PC-3 (cell line): ENCODE measurements around the gene KCNK2. TPM values are rescaled to one million over a fixed set of nuclear protein-coding genes. Genes with fewer than 3 reads are reported as not detected.

ENCODE experiments used
- ATAC-seq: fragments of 200-7000 bp; cut with Tn5 transposase; 2 replicates; pipeline ENCODE4 v1.9.1; 2020; ENCODE audit warnings: mild to moderate bottlenecking, moderate library complexity
- BruUV-seq: library from RNA; stranded (reverse); fragments of 400-500 nt; replicated peaks from 2 replicates; lab custom pipeline; 2021; lab: Mats Ljungman, UMichigan
- CTCF ChIA-PET: fragments of 300-600 bp; sonication (Branson Sonifier 250); formaldehyde crosslinking; loops from one replicate; lab custom pipeline; 2022; ENCODE audit warnings: antibody characterized with exemption; lab: Charles Lee
- POLR2A ChIA-PET: fragments of 300-600 bp; sonication (Branson Sonifier 250); formaldehyde crosslinking; loops from one replicate; lab custom pipeline; 2022; ENCODE audit warnings: antibody characterized with exemption; ENCODE audit not compliant: unreplicated experiment; lab: Charles Lee
- DNase-seq: peaks from one replicate; pipeline ENCODE4 v3.0.0-alpha.2; 2015
- H2AFZ ChIP-seq: fragments of 300-600 bp; sonication (generic); 2 replicates; pipeline ENCODE4 v1.6.0; 2016; ENCODE audit warnings: antibody characterized with exemption, low read length
- H3F3A ChIP-seq: fragments of 300-600 bp; sonication (generic); one replicate; pipeline ENCODE4 v1.6.0; 2017; ENCODE audit warnings: antibody characterized with exemption, low read length, control low read depth, mild to moderate bottlenecking; ENCODE audit not compliant: unreplicated experiment
- H3K27ac ChIP-seq: fragments of 300-600 bp; sonication (generic); 2 replicates; pipeline ENCODE4 v1.5.1; 2016; ENCODE audit warnings: mild to moderate bottlenecking, low read length
- H3K27me3 ChIP-seq: fragments of 300-600 bp; sonication (generic); 2 replicates; pipeline ENCODE4 v1.6.1; 2016; ENCODE audit warnings: low read length, mixed read lengths
- H3K36me3 ChIP-seq: fragments of 300-600 bp; sonication (generic); 2 replicates; pipeline ENCODE4 v1.6.1; 2016; ENCODE audit warnings: low read depth, mixed run types, low read length, mixed read lengths
- H3K4me1 ChIP-seq: fragments of 300-600 bp; sonication (generic); 2 replicates; pipeline ENCODE4 v1.5.1; 2016; ENCODE audit warnings: low read length; ENCODE audit not compliant: insufficient read depth
- H3K4me2 ChIP-seq: fragments of 300-600 bp; sonication (generic); 2 replicates; pipeline ENCODE4 v1.6.0; 2016; ENCODE audit warnings: low read length
- H3K4me3 ChIP-seq: fragments of 300-600 bp; sonication (generic); 2 replicates; pipeline ENCODE4 v1.5.1; 2016; ENCODE audit warnings: mild to moderate bottlenecking, low read length, mixed read lengths
- H3K79me2 ChIP-seq: fragments of 300-600 bp; sonication (generic); 2 replicates; pipeline ENCODE4 v1.6.1; 2017; ENCODE audit warnings: low read length, mixed read lengths
- H3K9ac ChIP-seq: fragments of 300-600 bp; sonication (generic); 2 replicates; pipeline ENCODE4 v1.6.0; 2016; ENCODE audit warnings: mild to moderate bottlenecking, low read length
- H3K9me2 ChIP-seq: fragments of 300-600 bp; sonication (generic); replicated peaks from 2 replicates; pipeline ENCODE4 v1.6.1; 2016; ENCODE audit warnings: mixed run types, low read length, mixed read lengths
- H3K9me3 ChIP-seq: fragments of 300-600 bp; sonication (generic); 2 replicates; pipeline ENCODE4 v1.6.1; 2016; ENCODE audit warnings: low read length, mixed read lengths
- H4K20me1 ChIP-seq: fragments of 300-600 bp; sonication (generic); 2 replicates; pipeline ENCODE4 v1.6.1; 2016; ENCODE audit warnings: low read length, mixed read lengths
- CTCF ChIP-seq: fragments of 300-600 bp; sonication (generic); conservative IDR thresholded peaks from 2 replicates; pipeline ENCODE4 v1.5.1; 2017; ENCODE audit warnings: antibody characterized with exemption, low read depth, mild to moderate bottlenecking, low read length
- EZH2 ChIP-seq: fragments of 300-600 bp; sonication (generic); IDR thresholded peaks from one replicate; pipeline ENCODE4 v1.6.1; 2017; ENCODE audit warnings: antibody characterized with exemption, mild to moderate bottlenecking, low read length; ENCODE audit not compliant: unreplicated experiment
- EZH2phosphoT487 ChIP-seq: fragments of 300-600 bp; sonication (generic); IDR thresholded peaks from 2 replicates; pipeline ENCODE4 v1.6.1; 2018; ENCODE audit warnings: mild to moderate bottlenecking, antibody characterized with exemption, low read length, borderline replicate concordance
- intact Hi-C: fragments of 100-400 bp; cut with micrococcal nuclease; formaldehyde crosslinking; loops from 2 replicates; pipeline ENCODE4 v1.9.0; 2023
- total RNA-seq: library from RNA; depleted of rRNA; stranded (reverse); fragments of >200 nt; gene quantifications from 2 replicates; pipeline ENCODE4 v1.2.3, GENCODE V29; 2014

Gene KCNK2
- total RNA-seq, 1 experiment from 2014 or later = not detected

- H3K9me2 ChIP-seq = no peaks in the 10 kb centered on the region
- no peak for ATAC-seq
- H4K20me1 ChIP-seq = no peaks in the 10 kb centered on the region
- no TSS peak for BruUV-seq
- H3K4me2 ChIP-seq = no peak overlapping the region
- peaks cover 4% of the 10 kb centered on the region; the same call in 1 of the 2 replicates for H3K4me1 ChIP-seq
- TF ChIP-seq EZH2 = no peak
- H3K79me2 ChIP-seq = no peaks in the 10 kb centered on the region
- H3K9ac ChIP-seq = no peak overlapping the region
- H3F3A ChIP-seq = no peaks in the 10 kb centered on the region
- POLR2A ChIA-PET = no interaction called here
- intact Hi-C loops = loop anchor here (5.0 kb wide), 1 partner anchor 68 kb away; no protein-coding TSS in a partner anchor
- H3K9me3 ChIP-seq = no peaks in the 10 kb centered on the region
- no peaks in the 10 kb centered on the region for H3K36me3 ChIP-seq
- CTCF ChIA-PET = no interaction called here
- H2AFZ ChIP-seq = no peak overlapping the region
- peaks cover 27% of the 10 kb centered on the region for H3K27me3 ChIP-seq
- no peak overlapping the region for H3K27ac ChIP-seq
- DNase-seq = no peak
- H3K4me3 ChIP-seq = no peak overlapping the region
Measured at GRCh38 chr1:215079456-215079855, 3.1 kb upstream of the KCNK2 start.

GRCh38 chr1:215081661-215082531, 641 bp upstream of the KCNK2 start:
- TF ChIP-seq EZH2phosphoT487 = no peak
- Histone ChIP-seq H3F3A (no peaks in the 10 kb centered on the region), H3K27me3 (peaks cover 49% of the 10 kb centered on the region), H3K27ac (no peak overlapping the region), H3K79me2 (no peaks in the 10 kb centered on the region), H2AFZ (peak overlapping the region; percentile 72), H3K9me2 (no peaks in the 10 kb centered on the region), H3K4me3 (peak overlapping the region; percentile 66), H4K20me1 (no peaks in the 10 kb centered on the region), H3K9me3 (no peaks in the 10 kb centered on the region), H3K36me3 (no peaks in the 10 kb centered on the region), H3K4me2 (peak overlapping the region; percentile 84), H3K9ac (no peak overlapping the region), H3K4me1 (peaks cover 4% of the 10 kb centered on the region; the same call in 1 of the 2 replicates)
- intact Hi-C loops = no loop called here
- ChIA-PET CTCF (no interaction called here), POLR2A (no interaction called here)
- ATAC-seq (peak; percentile 5; the same call in 1 of the 2 replicates), DNase-seq (no peak)
- BruUV-seq = no TSS peak

GRCh38 chr1:215083383-215083961, 935 bp downstream of the KCNK2 start:
- H3F3A ChIP-seq = no peaks in the 10 kb centered on the region
- no peaks in the 10 kb centered on the region for H3K9me3 ChIP-seq
- no peaks in the 10 kb centered on the region for H4K20me1 ChIP-seq
- intact Hi-C loops = no loop called here
- no peaks in the 10 kb centered on the region for H3K36me3 ChIP-seq
- H3K4me2 ChIP-seq = peak overlapping the region; percentile 89
- H3K9ac ChIP-seq = no peak overlapping the region
- H3K79me2 ChIP-seq = no peaks in the 10 kb centered on the region
- ATAC-seq (peak; percentile 19), DNase-seq (no peak)
- no peak overlapping the region for H3K27ac ChIP-seq
- H3K27me3 ChIP-seq = peaks cover 51% of the 10 kb centered on the region
- peak; percentile 25; the same call in 1 of the 2 replicates for TF ChIP-seq EZH2phosphoT487
- TF ChIP-seq CTCF = no peak
- TF ChIP-seq EZH2 = peak; percentile 72
- peak overlapping the region; percentile 78 for H2AFZ ChIP-seq
- POLR2A ChIA-PET = interaction anchor here (0.7 kb wide), 1 partner anchor 772 kb away, joined by 10 read pairs; no protein-coding TSS in a partner anchor
- CTCF ChIA-PET = interaction anchor here (0.5 to 0.7 kb wide), 2 partner anchors 64 to 687 kb away, joined by 3 read pairs; no protein-coding TSS in a partner anchor
- H3K4me3 ChIP-seq = peak overlapping the region; percentile 67
- peaks cover 11% of the 10 kb centered on the region; the same call in 1 of the 2 replicates for H3K4me1 ChIP-seq
- no peaks in the 10 kb centered on the region for H3K9me2 ChIP-seq
- BruUV-seq = no TSS peak
